H9 (cell line): Measurements from ENCODE around the gene LRMDA. TPM values are rescaled to one million over a fixed set of nuclear protein-coding genes. Genes with fewer than 3 reads are reported as not detected.

ENCODE experiments used
- DNase-seq: peaks from one replicate; pipeline ENCODE4 v3.0.0-alpha.2; 2017
- H2AFZ ChIP-seq: one replicate; pipeline ENCODE4 v1.6.1; 2013; ENCODE audit warnings: mild to moderate bottlenecking, low read length, control low read depth, moderate library complexity
- H2AK5ac ChIP-seq: 2 replicates; pipeline ENCODE4 v1.6.1; 2013; ENCODE audit warnings: low read length, control low read depth, mixed read lengths; ENCODE audit not compliant: insufficient read length
- H2BK120ac ChIP-seq: one replicate; pipeline ENCODE4 v1.6.1; 2013; ENCODE audit warnings: low read depth, mild to moderate bottlenecking, low read length, control low read depth, inconsistent platforms; ENCODE audit not compliant: poor library complexity, severe bottlenecking
- H2BK12ac ChIP-seq: 2 replicates; pipeline ENCODE4 v1.6.1; 2013; ENCODE audit warnings: low read length, control low read depth, mixed read lengths, low read depth; ENCODE audit not compliant: insufficient read length
- H2BK15ac ChIP-seq: 2 replicates; pipeline ENCODE4 v1.6.1; 2013; ENCODE audit warnings: low read depth, low read length, control low read depth
- H2BK20ac ChIP-seq: one replicate; pipeline ENCODE4 v1.6.1; 2013; ENCODE audit warnings: low read depth, mild to moderate bottlenecking, low read length, control low read depth, inconsistent platforms; ENCODE audit not compliant: poor library complexity, severe bottlenecking
- H2BK5ac ChIP-seq: 2 replicates; pipeline ENCODE4 v1.6.1; 2013; ENCODE audit warnings: low read length, control low read depth, mixed read lengths; ENCODE audit not compliant: insufficient read length
- H3K14ac ChIP-seq: 2 replicates; pipeline ENCODE4 v1.6.1; 2013; ENCODE audit warnings: low read length, control low read depth; ENCODE audit not compliant: insufficient read depth
- H3K18ac ChIP-seq: 2 replicates; pipeline ENCODE4 v1.6.1; 2013; ENCODE audit warnings: low read depth, mild to moderate bottlenecking, mixed read lengths, low read length, control low read depth; ENCODE audit not compliant: insufficient read length
- H3K23ac ChIP-seq: 2 replicates; pipeline ENCODE4 v1.6.1; 2013; ENCODE audit warnings: low read length, control low read depth, mixed read lengths, low read depth; ENCODE audit not compliant: insufficient read length
- H3K23me2 ChIP-seq: 2 replicates; pipeline ENCODE4 v1.6.1; 2013; ENCODE audit warnings: low read depth, mild to moderate bottlenecking, mixed read lengths, low read length, control low read depth; ENCODE audit not compliant: insufficient read length, poor library complexity, severe bottlenecking
- H3K27ac ChIP-seq: 2 replicates; pipeline ENCODE4 v1.5.1; 2013; ENCODE audit warnings: low read length, control low read depth, mixed read lengths, low read depth; ENCODE audit not compliant: insufficient read length
- H3K27me3 ChIP-seq: 2 replicates; pipeline ENCODE4 v1.6.1; 2013; ENCODE audit warnings: low read length, control low read depth, inconsistent platforms; ENCODE audit not compliant: insufficient read depth
- H3K4ac ChIP-seq: 2 replicates; pipeline ENCODE4 v1.6.1; 2013; ENCODE audit warnings: low read depth, mild to moderate bottlenecking, control low read depth, inconsistent platforms, low read length, moderate library complexity
- H3K4me1 ChIP-seq: 2 replicates; pipeline ENCODE4 v1.6.1; 2013; ENCODE audit warnings: low read length, control low read depth, inconsistent platforms; ENCODE audit not compliant: insufficient read depth
- H3K4me2 ChIP-seq: 2 replicates; pipeline ENCODE4 v1.6.1; 2013; ENCODE audit warnings: low read length, control low read depth, mixed read lengths; ENCODE audit not compliant: insufficient read length, insufficient read depth
- H3K56ac ChIP-seq: 2 replicates; pipeline ENCODE4 v1.6.1; 2013; ENCODE audit warnings: low read depth, mild to moderate bottlenecking, mixed read lengths, low read length, control low read depth; ENCODE audit not compliant: insufficient read length
- H3K79me1 ChIP-seq: 2 replicates; pipeline ENCODE4 v1.6.1; 2013; ENCODE audit warnings: low read depth, mild to moderate bottlenecking, moderate library complexity, low read length, control low read depth, inconsistent platforms; ENCODE audit not compliant: insufficient read depth, poor library complexity, severe bottlenecking
- H3K79me2 ChIP-seq: 2 replicates; pipeline ENCODE4 v1.6.1; 2013; ENCODE audit warnings: low read length, control low read depth, inconsistent platforms; ENCODE audit not compliant: insufficient read depth
- H3K9ac ChIP-seq: 2 replicates; pipeline ENCODE4 v1.6.1; 2013; ENCODE audit warnings: low read length, control low read depth, mixed read lengths; ENCODE audit not compliant: insufficient read length; ENCODE audit errors: extremely low read depth
- H3K9me3 ChIP-seq: one replicate; pipeline ENCODE4 v1.6.1; 2013; ENCODE audit warnings: low read depth, low read length, inconsistent platforms; ENCODE audit not compliant: control insufficient read depth
- H3T11ph ChIP-seq: one replicate; pipeline ENCODE4 v1.6.1; 2013; ENCODE audit warnings: mild to moderate bottlenecking, low read length, control low read depth, inconsistent platforms
- H4K20me1 ChIP-seq: one replicate; pipeline ENCODE4 v1.6.1; 2013; ENCODE audit not compliant: control insufficient read depth, insufficient read length, insufficient read depth
- H4K5ac ChIP-seq: 2 replicates; pipeline ENCODE4 v1.6.1; 2013; ENCODE audit warnings: low read depth, mild to moderate bottlenecking, mixed read lengths, low read length, control low read depth; ENCODE audit not compliant: insufficient read length
- H4K8ac ChIP-seq: replicated peaks from 2 replicates; pipeline ENCODE4 v1.6.1; 2013; ENCODE audit warnings: low read length, control low read depth, mixed read lengths, low read depth; ENCODE audit not compliant: insufficient read length
- H4K91ac ChIP-seq: 2 replicates; pipeline ENCODE4 v1.6.1; 2013; ENCODE audit warnings: low read depth, mild to moderate bottlenecking, moderate library complexity, mixed read lengths, low read length, control low read depth; ENCODE audit not compliant: insufficient read length
- H3K27ac Mint-ChIP-seq, 3 experiments: 2 replicates in 2 of 3; 3 replicates in 1 of 3; pipeline ENCODE4 v1.8.0; 2020 to 2021; ENCODE audit warnings: mixed read lengths in 3 of 3, mild to moderate bottlenecking in 1 of 3, moderate library complexity in 1 of 3
- H3K27me3 Mint-ChIP-seq: 2 replicates; pipeline ENCODE4 v1.8.0; 2021; ENCODE audit warnings: low read depth, mild to moderate bottlenecking, moderate library complexity, mixed read lengths
- H3K36me3 Mint-ChIP-seq, 3 experiments: 2 replicates in 2 of 3; 3 replicates in 1 of 3; pipeline ENCODE4 v1.8.0; 2020 to 2021; ENCODE audit warnings: low read depth in 3 of 3, mixed read lengths in 3 of 3; ENCODE audit not compliant: insufficient read depth in 1 of 3
- H3K4me1 Mint-ChIP-seq, 2 experiments: 2 replicates each; pipeline ENCODE4 v1.8.0; 2020; ENCODE audit warnings: mixed read lengths in 2 of 2
- H3K4me3 Mint-ChIP-seq, 2 experiments: 2 replicates in 1 of 2; 3 replicates in 1 of 2; pipeline ENCODE4 v1.8.0; 2020 to 2021; ENCODE audit warnings: mild to moderate bottlenecking in 2 of 2, mixed read lengths in 2 of 2, moderate library complexity in 1 of 2
- H3K9me3 Mint-ChIP-seq, 2 experiments: 2 replicates in 1 of 2; 3 replicates in 1 of 2; pipeline ENCODE4 v1.8.0; 2020; ENCODE audit warnings: mild to moderate bottlenecking in 2 of 2, mixed read lengths in 2 of 2, moderate library complexity in 1 of 2
- WGBS: extraction: QIAGEN DNeasy Blood & Tissue Kit; methylation state at CpG from one replicate; pipeline ENCODE4 v1.1.7; 2013; ENCODE audit warnings: missing lambda C conversion rate, low lambda C conversion rate, mixed read lengths; ENCODE audit not compliant: insufficient read length; ENCODE audit errors: extremely low coverage; 5-methylcytosine and 5-hydroxymethylcytosine counted together
- total RNA-seq: library from RNA; stranded (reverse); gene quantifications from 2 replicates; pipeline ENCODE4 v1.2.1, GENCODE V29; 2021
- TF ChIP-seq, protein P1 (sequence below): fragments of 200-600 bp; sonication (generic); conservative IDR thresholded peaks from 3 replicates; pipeline ENCODE4 v1.8.0; 2021; ENCODE audit warnings: antibody characterized with exemption, mild to moderate bottlenecking

LRMDA gene
- total RNA-seq, 1 experiment from 2014 or later = 1.8 TPM

DNA sequence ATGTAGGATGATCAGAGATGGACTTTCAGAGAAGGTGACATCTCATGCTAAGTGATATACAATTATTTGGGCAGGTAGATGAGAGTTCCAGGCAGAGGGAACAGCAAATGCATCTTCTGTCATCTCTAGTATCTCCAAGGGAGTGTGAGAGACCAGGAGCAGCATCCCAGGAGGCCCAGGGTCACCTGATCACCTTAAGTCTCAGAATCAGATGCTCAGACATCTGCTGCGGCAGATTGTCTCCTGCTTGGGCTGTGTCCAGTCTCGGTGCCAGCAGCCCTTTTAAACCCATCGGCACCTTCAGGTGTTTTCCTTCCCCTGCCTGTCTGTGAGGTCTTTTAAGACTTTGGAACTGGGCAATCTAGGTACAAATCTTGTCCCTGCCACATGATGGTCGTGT lies 690.6 kb downstream of the LRMDA start:
- Histone ChIP-seq H3K23me2 (no peaks in the 10 kb centered on the region), H4K8ac (no peak overlapping the region), H4K20me1 (no peaks in the 10 kb centered on the region), H3K27me3 (no peaks in the 10 kb centered on the region; the same call in 1 of the 2 replicates), H2BK12ac (no peak overlapping the region), H3K14ac (no peak overlapping the region), H3K79me1 (no peaks in the 10 kb centered on the region), H3K18ac (no peak overlapping the region), H3K4me2 (no peak overlapping the region), H2AFZ (no peak overlapping the region), H3K23ac (no peak overlapping the region), H3K4ac (no peak overlapping the region), H3K9ac (no peak overlapping the region), H2BK15ac (no peak overlapping the region), H4K91ac (no peak overlapping the region), H3K79me2 (no peaks in the 10 kb centered on the region), H2BK120ac (no peak overlapping the region), H4K5ac (no peak overlapping the region), H2AK5ac (no peak overlapping the region), H3K4me1 (no peaks in the 10 kb centered on the region; the same call in 1 of the 2 replicates), H3K9me3 (no peaks in the 10 kb centered on the region), H2BK5ac (no peak overlapping the region), H3K56ac (no peak overlapping the region), H2BK20ac (no peak overlapping the region), H3T11ph (no peak overlapping the region), H3K27ac (no peak overlapping the region)
- no CpG with 5 or more reads among the region's 4 CpGs for WGBS
- no peak overlapping the region for H3K4me3 Mint-ChIP-seq
- H3K27me3 Mint-ChIP-seq = peaks cover 7% of the 10 kb centered on the region; the same call in 1 of the 2 replicates
- DNase-seq = no peak
- no peak overlapping the region for H3K27ac Mint-ChIP-seq
- TF ChIP-seq, protein P1, sequence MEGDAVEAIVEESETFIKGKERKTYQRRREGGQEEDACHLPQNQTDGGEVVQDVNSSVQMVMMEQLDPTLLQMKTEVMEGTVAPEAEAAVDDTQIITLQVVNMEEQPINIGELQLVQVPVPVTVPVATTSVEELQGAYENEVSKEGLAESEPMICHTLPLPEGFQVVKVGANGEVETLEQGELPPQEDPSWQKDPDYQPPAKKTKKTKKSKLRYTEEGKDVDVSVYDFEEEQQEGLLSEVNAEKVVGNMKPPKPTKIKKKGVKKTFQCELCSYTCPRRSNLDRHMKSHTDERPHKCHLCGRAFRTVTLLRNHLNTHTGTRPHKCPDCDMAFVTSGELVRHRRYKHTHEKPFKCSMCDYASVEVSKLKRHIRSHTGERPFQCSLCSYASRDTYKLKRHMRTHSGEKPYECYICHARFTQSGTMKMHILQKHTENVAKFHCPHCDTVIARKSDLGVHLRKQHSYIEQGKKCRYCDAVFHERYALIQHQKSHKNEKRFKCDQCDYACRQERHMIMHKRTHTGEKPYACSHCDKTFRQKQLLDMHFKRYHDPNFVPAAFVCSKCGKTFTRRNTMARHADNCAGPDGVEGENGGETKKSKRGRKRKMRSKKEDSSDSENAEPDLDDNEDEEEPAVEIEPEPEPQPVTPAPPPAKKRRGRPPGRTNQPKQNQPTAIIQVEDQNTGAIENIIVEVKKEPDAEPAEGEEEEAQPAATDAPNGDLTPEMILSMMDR = no peak
- H3K36me3 Mint-ChIP-seq = no peaks in the 10 kb centered on the region
- H3K9me3 Mint-ChIP-seq = no peaks in the 10 kb centered on the region
- peaks cover 10 to 18% of the 10 kb centered on the region in 2 experiments for H3K4me1 Mint-ChIP-seq
